Fibroblast of skin of right quadriceps (primary cell): ENCODE data around the gene RALY.

ENCODE experiments used
- DNase-seq: peaks from one replicate; pipeline ENCODE4 v3.0.0-alpha.2; 2013

RALY gene

GRCh38 chr20:34052414-34052813, 58.7 kb downstream of the RALY start:
- DNase-seq = no peak

- DNase-seq = no peak
Measured at GRCh38 chr20:34055290-34055689, 61.6 kb downstream of the RALY start.

DNA sequence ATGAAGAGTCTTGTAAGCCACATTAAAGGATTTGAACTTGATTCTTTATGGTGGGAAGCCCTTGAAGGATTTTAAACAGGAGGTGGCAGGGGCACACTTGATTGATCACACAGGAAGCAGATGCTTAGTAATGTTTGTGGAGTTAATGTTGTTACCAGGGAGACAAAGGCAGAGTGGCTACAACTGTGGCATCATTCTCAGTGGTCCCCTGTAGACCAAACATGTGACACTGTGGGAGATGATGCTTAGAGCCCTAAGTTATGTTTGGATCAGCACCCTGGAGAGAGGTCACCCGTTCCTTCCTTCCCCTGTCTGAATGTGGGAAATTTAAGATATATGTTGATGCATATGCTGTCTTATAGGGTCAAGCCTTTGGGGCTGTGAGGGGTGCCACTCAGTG, 65.1 kb downstream of the RALY start:
- DNase-seq = no peak

DNA sequence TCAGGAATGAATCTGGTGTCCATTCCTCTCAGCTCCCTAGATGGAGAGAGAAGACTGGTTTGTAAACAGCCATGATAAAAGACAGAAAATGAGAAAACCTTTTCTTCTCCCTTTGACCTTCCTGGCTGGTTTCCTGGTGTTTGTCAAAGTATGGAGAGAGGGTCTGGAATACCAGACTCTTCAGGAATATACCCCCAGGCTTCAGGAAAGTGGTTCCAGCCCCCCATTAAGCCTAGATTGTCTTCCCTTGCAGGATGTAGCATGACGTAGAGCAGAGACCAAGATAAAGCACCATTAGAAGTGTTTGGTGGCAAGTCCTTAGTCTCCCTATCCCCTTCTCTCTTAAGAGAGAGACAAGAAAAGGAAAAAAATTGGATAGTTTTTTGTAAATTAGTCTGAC, 67.3 kb downstream of the RALY start:
- no peak for DNase-seq

DNA sequence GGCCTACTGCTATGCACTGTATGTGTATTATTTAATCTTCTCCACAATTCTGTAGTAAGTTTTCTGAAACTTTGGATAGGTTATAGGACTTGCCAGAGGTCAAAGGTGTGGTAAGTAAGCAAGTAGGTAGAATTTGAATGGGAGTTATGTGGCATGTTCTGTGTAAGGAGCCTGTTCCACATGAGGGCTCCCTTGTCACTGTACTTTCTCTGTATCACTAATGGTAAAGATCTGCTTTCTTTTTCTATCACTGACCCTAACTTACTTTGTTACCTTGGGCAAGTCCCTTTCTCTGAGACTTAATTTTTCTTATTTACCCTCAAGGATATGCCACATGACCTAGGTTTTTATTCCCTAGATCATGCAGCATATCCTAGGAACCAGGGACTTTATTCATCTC, 68.0 kb downstream of the RALY start:
- no peak for DNase-seq

DNA sequence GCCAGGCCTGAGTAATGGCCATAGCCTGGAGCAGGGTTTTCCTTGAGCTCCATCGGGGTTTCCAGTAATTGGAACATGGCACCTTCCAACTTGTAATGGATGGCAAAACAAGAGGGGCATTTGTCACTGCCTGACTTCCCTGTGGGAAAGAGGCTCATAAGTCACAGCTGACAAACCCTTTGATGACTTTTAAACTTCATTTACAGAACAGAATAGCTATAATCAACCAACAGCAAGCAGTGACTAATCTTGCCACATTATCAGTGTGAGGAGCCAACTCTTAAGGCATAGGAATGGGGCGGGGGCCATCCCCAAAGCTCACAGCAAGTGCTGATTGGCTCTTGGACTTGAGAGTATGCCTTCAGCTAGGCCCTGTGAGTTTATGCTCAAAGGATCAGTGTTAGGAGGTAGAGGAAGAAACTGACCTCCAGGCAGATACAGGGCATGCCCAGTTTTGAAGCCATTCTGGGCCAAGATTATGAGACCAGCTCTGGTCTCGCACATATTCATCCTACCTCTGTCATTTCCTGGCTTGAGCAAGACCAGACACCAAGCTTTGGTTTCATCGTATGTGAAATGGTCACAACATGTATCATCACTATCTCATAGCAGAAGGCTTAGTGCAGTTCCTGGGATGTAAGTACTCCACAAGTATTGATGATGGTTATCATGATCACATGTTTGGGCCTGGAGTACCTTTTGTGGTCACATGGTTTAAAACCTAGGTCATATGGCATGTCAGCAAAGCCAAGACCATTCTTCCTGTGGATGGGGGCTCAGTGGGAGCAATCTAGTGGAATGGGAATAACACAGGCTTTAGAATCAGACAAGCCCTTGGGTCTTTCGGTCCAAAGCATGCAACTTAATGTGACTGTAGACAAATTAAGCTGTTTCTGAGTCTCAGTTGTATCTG, 69.1 kb downstream of the RALY start:
- peak; percentile 21 for DNase-seq

GRCh38 chr20:34064286-34064685, 70.6 kb downstream of the RALY start:
- no peak for DNase-seq

DNA sequence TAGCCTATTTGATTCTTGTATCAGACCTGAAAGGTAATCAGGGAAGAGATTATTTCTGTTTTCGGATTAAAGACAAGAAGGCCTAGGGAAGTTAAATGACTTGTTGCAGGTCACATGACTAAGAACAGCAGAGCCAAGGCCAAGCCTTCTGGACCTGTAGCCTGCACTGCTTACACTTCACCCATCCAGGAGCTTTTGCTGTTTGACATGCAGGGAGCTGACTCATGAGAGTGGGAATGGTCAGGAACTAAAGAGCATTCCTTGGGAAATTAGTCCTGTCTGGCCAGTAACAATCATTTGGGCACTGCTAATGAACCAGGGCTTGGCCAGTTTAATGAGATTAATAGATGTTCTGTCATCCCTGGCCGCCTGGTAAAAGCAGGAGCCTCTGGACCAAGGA, 71.5 kb downstream of the RALY start:
- DNase-seq = peak; percentile 48

DNA sequence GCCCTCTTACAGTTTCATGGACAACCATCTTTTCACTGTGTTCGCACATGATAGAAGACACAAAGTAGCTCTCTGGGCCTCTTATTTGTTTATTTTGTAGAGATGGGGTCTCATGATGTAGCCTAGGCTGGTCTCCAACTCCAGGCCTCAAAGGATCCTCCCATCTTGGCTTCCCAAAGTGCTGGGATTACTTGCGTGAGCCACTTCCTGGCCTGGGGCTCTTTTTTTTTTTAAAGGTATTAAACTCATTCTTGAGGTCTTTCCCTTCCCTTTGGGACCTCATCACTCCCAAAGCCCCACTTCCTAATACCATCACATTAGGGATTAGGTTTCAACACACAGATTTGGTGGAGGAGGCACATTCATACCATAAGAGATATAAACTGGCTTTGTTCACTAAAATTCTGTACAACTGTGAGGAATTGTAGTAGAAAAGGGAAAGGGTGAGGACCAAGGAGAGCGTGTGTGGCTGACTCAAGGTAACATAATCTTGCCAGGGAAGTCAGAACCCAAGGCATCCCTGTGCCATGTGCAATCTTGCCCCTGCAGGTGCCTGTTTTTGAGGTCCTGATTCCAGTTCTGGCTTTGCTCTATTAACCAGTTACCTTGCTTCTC, 72.9 kb downstream of the RALY start:
- peak; percentile 74 for DNase-seq

- DNase-seq = no peak
Measured at GRCh38 chr20:34068001-34068400, 74.3 kb downstream of the RALY start.

DNA sequence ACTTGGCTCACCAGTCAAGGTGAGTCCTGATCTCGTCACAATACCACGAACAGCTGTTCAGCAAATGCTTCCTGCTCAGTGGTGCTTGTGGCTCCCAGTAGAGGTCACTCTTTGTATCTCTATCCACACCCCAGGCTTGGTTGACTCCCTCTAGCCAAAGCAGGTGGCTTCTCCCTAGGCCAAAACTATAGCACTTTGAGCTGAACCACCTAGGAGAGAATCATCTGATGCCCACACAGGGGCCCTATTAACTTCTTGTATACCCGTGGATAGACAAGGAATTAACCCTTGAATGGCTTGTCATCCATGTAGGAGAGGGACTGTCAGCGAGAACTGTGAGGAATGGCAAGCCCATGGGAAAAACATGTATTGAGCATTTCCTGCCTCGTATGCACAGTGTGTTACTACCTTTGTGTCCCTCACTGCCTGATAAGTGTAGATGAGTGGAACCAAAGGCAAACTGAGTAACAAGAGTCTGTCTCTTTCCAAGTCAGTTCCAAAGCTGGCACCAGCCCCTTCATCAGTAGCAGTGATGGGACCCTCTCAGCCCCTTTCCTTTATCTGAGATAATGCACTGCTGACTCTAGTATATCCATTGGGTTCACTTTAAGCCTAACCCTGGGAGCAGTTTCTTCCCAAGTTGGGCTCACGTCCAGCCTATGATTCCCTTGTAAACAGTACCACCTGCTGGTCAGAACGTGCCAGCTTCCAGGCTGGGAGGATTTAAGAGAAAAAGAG, 75.8 kb downstream of the RALY start:
- peak; percentile 80 for DNase-seq

GRCh38 chr20:34070079-34070439, 76.3 kb downstream of the RALY start:
- no peak for DNase-seq

DNA sequence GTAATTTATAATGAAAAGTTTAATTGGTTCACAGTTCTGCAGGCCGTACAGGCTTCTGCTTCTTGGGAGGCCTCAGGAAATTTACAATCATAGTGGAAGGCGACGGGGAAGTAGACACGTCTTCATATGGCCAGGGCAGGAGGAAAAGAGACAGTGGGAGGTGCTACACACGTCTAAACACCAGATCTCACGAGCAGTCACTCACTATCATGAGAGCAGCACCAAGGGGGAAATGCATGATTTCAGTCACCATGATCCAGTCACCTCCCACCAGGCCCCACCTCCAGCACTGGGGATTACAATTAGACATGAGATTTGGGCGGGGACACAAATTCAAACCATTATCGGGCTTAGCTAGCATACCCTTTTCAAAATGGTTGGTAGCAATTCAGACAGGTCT, 77.1 kb downstream of the RALY start:
- DNase-seq = no peak

GRCh38 chr20:34072076-34072475, 78.4 kb downstream of the RALY start:
- DNase-seq = no peak

- no peak for DNase-seq
Measured at GRCh38 chr20:34072778-34073177, 79.1 kb downstream of the RALY start.

DNA sequence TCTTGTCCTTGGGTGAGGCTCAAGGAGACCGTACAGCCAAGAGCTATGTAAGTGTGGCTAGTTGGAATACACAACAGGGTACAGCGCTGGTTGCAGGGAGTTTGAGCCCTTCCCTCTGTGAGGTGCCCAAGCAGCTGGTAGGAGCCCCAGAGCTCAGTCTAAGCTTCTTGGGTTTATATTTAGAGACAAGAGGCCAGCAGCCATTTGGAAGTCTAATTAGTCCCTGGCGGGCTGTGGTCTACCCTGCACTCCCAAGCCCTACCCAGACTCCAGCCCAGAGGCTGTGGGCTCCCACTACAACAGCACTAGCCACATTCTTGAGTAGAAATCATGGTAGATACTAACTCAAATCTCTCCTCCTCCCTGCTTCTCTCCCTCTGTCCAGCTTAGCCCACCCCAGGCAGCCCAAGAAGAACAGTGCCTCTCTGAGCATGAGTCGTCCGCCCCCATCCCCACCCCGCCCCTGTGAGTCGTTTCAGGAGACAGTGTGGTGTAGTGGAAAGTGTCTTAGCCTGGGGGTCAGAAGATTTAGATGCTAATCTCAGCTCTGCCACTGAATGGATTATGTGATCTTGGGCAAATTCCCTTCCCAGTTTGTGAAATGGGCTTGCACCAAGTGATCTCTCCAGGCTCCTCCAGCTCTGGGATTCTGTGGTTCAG, 80.5 kb downstream of the RALY start:
- DNase-seq = peak; percentile 30

- no peak for DNase-seq
Measured at GRCh38 chr20:34075647-34076046, 81.9 kb downstream of the RALY start.

GRCh38 chr20:34076952-34077351, 83.2 kb downstream of the RALY start:
- no peak for DNase-seq

- DNase-seq = no peak
Measured at GRCh38 chr20:34078540-34078939, 84.8 kb downstream of the RALY start.

- no peak for DNase-seq
Measured at GRCh38 chr20:34079818-34080217, 86.1 kb downstream of the RALY start.

- no peak for DNase-seq
Measured at GRCh38 chr20:34082232-34082887, 88.6 kb downstream of the RALY start.

DNA sequence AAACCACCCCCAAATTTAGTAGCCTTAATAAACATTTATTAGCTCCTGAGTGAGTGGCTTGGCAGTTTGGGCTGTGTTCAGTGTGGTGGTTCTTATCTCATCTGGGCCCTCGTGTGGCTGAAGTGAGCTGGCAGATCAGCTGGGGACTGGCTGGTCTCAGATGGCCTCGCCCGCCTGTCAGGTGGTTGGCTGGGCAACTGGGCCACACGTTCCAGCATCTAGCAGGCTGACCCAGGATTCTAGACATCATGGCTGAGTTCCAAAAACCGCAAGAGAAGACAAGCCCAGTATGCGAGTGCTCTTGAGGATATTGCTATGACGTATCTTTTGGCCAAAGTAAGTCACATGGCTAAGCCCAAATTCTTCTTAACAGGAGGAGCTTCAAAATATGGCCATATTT, 89.4 kb downstream of the RALY start:
- DNase-seq = peak; percentile 64

GRCh38 chr20:34083781-34084180, 90.1 kb downstream of the RALY start:
- no peak for DNase-seq
